Astrocyte (in vitro differentiated cells and primary cell): Measurements from ENCODE around the gene MOB3C. TPM values are rescaled to one million over a fixed set of nuclear protein-coding genes. Genes with fewer than 3 reads are reported as not detected.

Experiments used
- DNase-seq: peaks from one replicate; pipeline ENCODE4 v3.0.0-alpha.2; 2010; ENCODE audit warnings: low read depth
- FAIRE-seq: peaks from 2 replicates; lab custom pipeline; 2011; peaks lifted over from hg19 to GRCh38; lab: Jason Lieb, UNC
- H2AFZ ChIP-seq: 2 replicates; pipeline ENCODE4 v1.6.0; 2012; ENCODE audit warnings: low read depth, low read length, inconsistent platforms
- H3K27ac ChIP-seq: 2 replicates; pipeline ENCODE4 v1.5.1; 2011; ENCODE audit warnings: low read depth, low read length, inconsistent platforms
- H3K27me3 ChIP-seq: 2 replicates; pipeline ENCODE4 v1.6.0; 2011; ENCODE audit warnings: low read length, inconsistent platforms; ENCODE audit not compliant: insufficient read depth
- H3K36me3 ChIP-seq: 2 replicates; pipeline ENCODE4 v1.5.1; 2011; ENCODE audit warnings: low read length, inconsistent platforms; ENCODE audit not compliant: insufficient read depth
- H3K4me1 ChIP-seq: 2 replicates; pipeline ENCODE4 v1.5.1; 2011; ENCODE audit warnings: low read length, inconsistent platforms; ENCODE audit not compliant: insufficient read depth
- H3K4me2 ChIP-seq: 2 replicates; pipeline ENCODE4 v1.6.0; 2012; ENCODE audit warnings: low read length, inconsistent platforms
- H3K4me3 ChIP-seq: 2 replicates; pipeline ENCODE4 v1.5.1; 2011; ENCODE audit warnings: low read depth, mild to moderate bottlenecking, low read length, inconsistent platforms; ENCODE audit not compliant: insufficient read depth
- H3K79me2 ChIP-seq: 2 replicates; pipeline ENCODE4 v1.6.0; 2012; ENCODE audit warnings: mild to moderate bottlenecking, low read length, inconsistent platforms; ENCODE audit not compliant: insufficient read depth
- H3K9ac ChIP-seq: 2 replicates; pipeline ENCODE4 v1.6.0; 2012; ENCODE audit warnings: mild to moderate bottlenecking, low read length, inconsistent platforms
- H3K9me3 ChIP-seq: 2 replicates; pipeline ENCODE4 v1.5.1; 2012; ENCODE audit warnings: low read depth, mild to moderate bottlenecking, low read length, inconsistent platforms; ENCODE audit not compliant: insufficient read depth
- H4K20me1 ChIP-seq: 2 replicates; pipeline ENCODE4 v1.6.0; 2012; ENCODE audit warnings: low read length, inconsistent platforms; ENCODE audit not compliant: insufficient read depth
- H3K27ac Mint-ChIP-seq: one replicate; pipeline ENCODE4 v1.8.0; 2021; ENCODE audit warnings: mild to moderate bottlenecking, mixed read lengths; ENCODE audit not compliant: unreplicated experiment
- H3K27me3 Mint-ChIP-seq: one replicate; pipeline ENCODE4 v1.8.0; 2021; ENCODE audit warnings: low read depth, mixed read lengths; ENCODE audit not compliant: unreplicated experiment
- H3K36me3 Mint-ChIP-seq: one replicate; pipeline ENCODE4 v1.8.0; 2021; ENCODE audit warnings: low read depth, mixed read lengths; ENCODE audit not compliant: unreplicated experiment
- H3K4me1 Mint-ChIP-seq: one replicate; pipeline ENCODE4 v1.8.0; 2021; ENCODE audit warnings: low read depth, mixed read lengths; ENCODE audit not compliant: unreplicated experiment
- H3K4me3 Mint-ChIP-seq: one replicate; pipeline ENCODE4 v1.8.0; 2021; ENCODE audit warnings: mild to moderate bottlenecking, moderate library complexity, mixed read lengths; ENCODE audit not compliant: unreplicated experiment
- H3K9me3 Mint-ChIP-seq: one replicate; pipeline ENCODE4 v1.8.0; 2021; ENCODE audit warnings: mild to moderate bottlenecking, mixed read lengths; ENCODE audit not compliant: unreplicated experiment
- CTCF ChIP-seq: IDR thresholded peaks from 2 replicates; pipeline ENCODE4 v1.5.1; 2011; ENCODE audit warnings: low read depth, mild to moderate bottlenecking, inconsistent platforms, low read length, moderate library complexity; ENCODE audit not compliant: insufficient read depth
- EZH2 ChIP-seq: IDR thresholded peaks from 2 replicates; pipeline ENCODE4 v1.6.1; 2012; ENCODE audit warnings: mild to moderate bottlenecking, low read length, inconsistent platforms; ENCODE audit not compliant: insufficient read depth
- total RNA-seq: library from RNA; stranded (reverse); gene quantifications from 2 replicates; pipeline ENCODE4 v1.2.1, GENCODE V29; 2021

The MOB3C gene
- total RNA-seq, 1 donor from 2014 or later, result 4.8 TPM

GRCh38 chr1:46643368-46643775 lies 26.8 kb upstream of the MOB3C start:
- no peaks in the 10 kb centered on the region for H3K27me3 Mint-ChIP-seq
- H3K4me2 ChIP-seq, result peak overlapping the region; percentile 46
- no peaks in the 10 kb centered on the region for H3K9me3 ChIP-seq
- no peak for TF ChIP-seq CTCF
- no peak for TF ChIP-seq EZH2
- H3K4me1 Mint-ChIP-seq, result peaks cover 14% of the 10 kb centered on the region
- peaks cover 8% of the 10 kb centered on the region for H3K4me1 ChIP-seq
- H2AFZ ChIP-seq, result no peak overlapping the region
- no peaks in the 10 kb centered on the region for H3K27me3 ChIP-seq
- peak; percentile 88 for DNase-seq
- H4K20me1 ChIP-seq, result no peaks in the 10 kb centered on the region
- H3K36me3 ChIP-seq, result peaks cover 4% of the 10 kb centered on the region
- no peak overlapping the region for H3K27ac ChIP-seq
- H3K79me2 ChIP-seq, result no peaks in the 10 kb centered on the region
- H3K4me3 Mint-ChIP-seq, result no peak overlapping the region
- H3K4me3 ChIP-seq, result no peak overlapping the region
- H3K9me3 Mint-ChIP-seq, result peaks cover 5% of the 10 kb centered on the region
- H3K9ac ChIP-seq, result no peak overlapping the region
- H3K36me3 Mint-ChIP-seq, result peaks cover 6% of the 10 kb centered on the region
- peak overlapping the region; percentile 34 for H3K27ac Mint-ChIP-seq
- FAIRE-seq, result peak; percentile 89

GRCh38 chr1:46642115-46642680 lies 25.6 kb upstream of the MOB3C start:
- Mint-ChIP-seq H3K27me3 (no peaks in the 10 kb centered on the region), H3K36me3 (peaks cover 3% of the 10 kb centered on the region), H3K4me3 (no peak overlapping the region), H3K4me1 (peaks cover 14% of the 10 kb centered on the region), H3K9me3 (peaks cover 1% of the 10 kb centered on the region), H3K27ac (no peak overlapping the region)
- Histone ChIP-seq H3K4me3 (no peak overlapping the region), H2AFZ (no peak overlapping the region), H3K4me1 (peaks cover 8% of the 10 kb centered on the region), H3K9ac (no peak overlapping the region), H3K79me2 (no peaks in the 10 kb centered on the region), H3K4me2 (no peak overlapping the region), H3K9me3 (no peaks in the 10 kb centered on the region), H3K36me3 (peaks cover under 1% of the 10 kb centered on the region), H3K27ac (no peak overlapping the region), H4K20me1 (no peaks in the 10 kb centered on the region), H3K27me3 (no peaks in the 10 kb centered on the region)
- no peak for DNase-seq
- no peak for TF ChIP-seq EZH2
- TF ChIP-seq CTCF, result no peak
- FAIRE-seq, result no peak

GRCh38 chr1:46639547-46639946 lies 22.9 kb upstream of the MOB3C start:
- Histone ChIP-seq H3K36me3 (peaks cover 7% of the 10 kb centered on the region), H3K27ac (no peak overlapping the region), H3K4me1 (peaks cover 8% of the 10 kb centered on the region), H2AFZ (no peak overlapping the region), H4K20me1 (no peaks in the 10 kb centered on the region), H3K4me2 (no peak overlapping the region), H3K79me2 (no peaks in the 10 kb centered on the region), H3K9ac (no peak overlapping the region), H3K4me3 (no peak overlapping the region), H3K27me3 (no peaks in the 10 kb centered on the region), H3K9me3 (no peaks in the 10 kb centered on the region)
- FAIRE-seq (no peak), DNase-seq (no peak)
- Mint-ChIP-seq H3K27me3 (no peaks in the 10 kb centered on the region), H3K4me1 (peaks cover 12% of the 10 kb centered on the region), H3K4me3 (no peak overlapping the region), H3K27ac (no peak overlapping the region), H3K9me3 (no peaks in the 10 kb centered on the region), H3K36me3 (peaks cover 8% of the 10 kb centered on the region)
- TF ChIP-seq EZH2 (no peak), CTCF (no peak)
